Stimulated activated CD4-positive, alpha-beta T cell treated with anti-CD3 and anti-CD28 coated beads, Interleukin-15, amount 100 ng/mL, for 24 hours (primary cell): ENCODE data around the gene GLT6D1.

Experiments used
- DNase-seq: peaks from one replicate; pipeline ENCODE4 v3.0.0-alpha.2; 2020

Gene GLT6D1

GRCh38 chr9:135607401-135608293, 31.7 kb downstream of the GLT6D1 start:
- no peak for DNase-seq

- DNase-seq = no peak
These were observed 32.5 kb downstream of the GLT6D1 start for GRCh38 chr9:135606885-135607259.

GRCh38 chr9:135605238-135605781, 34.0 kb downstream of the GLT6D1 start:
- DNase-seq = no peak

- no peak for DNase-seq
These were observed 34.7 kb downstream of the GLT6D1 start for GRCh38 chr9:135604437-135605237.

- DNase-seq = peak; percentile 67
These were observed 36.4 kb downstream of the GLT6D1 start for GRCh38 chr9:135602789-135603481.

GRCh38 chr9:135601988-135602387, 37.4 kb downstream of the GLT6D1 start:
- no peak for DNase-seq

GRCh38 chr9:135600296-135600817, 39.0 kb downstream of the GLT6D1 start:
- no peak for DNase-seq

GRCh38 chr9:135596211-135596610, 43.1 kb downstream of the GLT6D1 start:
- no peak for DNase-seq

GRCh38 chr9:135592625-135593024, 46.7 kb downstream of the GLT6D1 start:
- DNase-seq = no peak

GRCh38 chr9:135592331-135592590, 47.1 kb downstream of the GLT6D1 start:
- DNase-seq = no peak

- no peak for DNase-seq
These were observed 47.6 kb downstream of the GLT6D1 start for GRCh38 chr9:135591506-135592330.

GRCh38 chr9:135590486-135591079, 48.8 kb downstream of the GLT6D1 start:
- no peak for DNase-seq

- DNase-seq = no peak
These were observed 49.5 kb downstream of the GLT6D1 start for GRCh38 chr9:135589596-135590485.

- no peak for DNase-seq
These were observed 50.3 kb downstream of the GLT6D1 start for GRCh38 chr9:135588886-135589595.

GRCh38 chr9:135588371-135588770, 51.0 kb downstream of the GLT6D1 start:
- no peak for DNase-seq

- DNase-seq = no peak
These were observed 51.7 kb downstream of the GLT6D1 start for GRCh38 chr9:135587658-135588057.

- no peak for DNase-seq
These were observed 52.7 kb downstream of the GLT6D1 start for GRCh38 chr9:135586601-135587109.

- DNase-seq = no peak
These were observed 54.4 kb downstream of the GLT6D1 start for GRCh38 chr9:135584934-135585333.

GRCh38 chr9:135584371-135584770, 55.0 kb downstream of the GLT6D1 start:
- no peak for DNase-seq

- DNase-seq = no peak
These were observed 55.7 kb downstream of the GLT6D1 start for GRCh38 chr9:135583688-135584011.
